SKM-1 treated with dmso at 0.1 percent for 144 hours (cell line): ENCODE results near the gene COMP.

ENCODE experiments used
- DNase-seq: peaks from one replicate; lab custom pipeline; 2025; ENCODE audit not compliant: unreplicated experiment; lab: John Stamatoyannopoulos, UW

COMP gene

GRCh38 chr19:18783958-18784785 is 6.9 kb downstream of the COMP start:
- no peak for DNase-seq

- no peak for DNase-seq
Measured at GRCh38 chr19:18782559-18783225, 8.4 kb downstream of the COMP start.

- DNase-seq, result no peak
Measured at GRCh38 chr19:18781885-18782527, 9.1 kb downstream of the COMP start.

GRCh38 chr19:18781047-18781600 is 10.0 kb downstream of the COMP start:
- no peak for DNase-seq

GRCh38 chr19:18780631-18781030 is 10.5 kb downstream of the COMP start:
- DNase-seq, result no peak

GRCh38 chr19:18780081-18780480 is 11.0 kb downstream of the COMP start:
- no peak for DNase-seq

GRCh38 chr19:18778826-18779495 is 12.1 kb downstream of the COMP start:
- DNase-seq, result no peak

- no peak for DNase-seq
Measured at GRCh38 chr19:18778076-18778389, 13.1 kb downstream of the COMP start.

- no peak for DNase-seq
Measured at GRCh38 chr19:18777301-18778075, 13.6 kb downstream of the COMP start.

GRCh38 chr19:18776736-18777135 is 14.4 kb downstream of the COMP start:
- no peak for DNase-seq

- DNase-seq, result no peak
Measured at GRCh38 chr19:18776288-18776594, 14.9 kb downstream of the COMP start.

GRCh38 chr19:18775586-18776287 is 15.4 kb downstream of the COMP start:
- no peak for DNase-seq

- DNase-seq, result no peak
Measured at GRCh38 chr19:18774782-18775444, 16.2 kb downstream of the COMP start.

GRCh38 chr19:18774107-18774506 is 17.0 kb downstream of the COMP start:
- no peak for DNase-seq

- no peak for DNase-seq
Measured at GRCh38 chr19:18773682-18774081, 17.4 kb downstream of the COMP start.

- no peak for DNase-seq
Measured at GRCh38 chr19:18772620-18773587, 18.2 kb downstream of the COMP start.

GRCh38 chr19:18771328-18772242 is 19.5 kb downstream of the COMP start:
- no peak for DNase-seq
